OCI-LY3 (cell line): ENCODE measurements around the gene GRIP1.

Source experiments
- H2AFZ ChIP-seq: fragments of 200-600, 300-600 bp; shearing (Covaris generic); 2 replicates; pipeline ENCODE4 v1.6.0; 2014; ENCODE audit warnings: antibody characterized with exemption, low read depth, low read length
- H3K27ac ChIP-seq: fragments of 200-600, 300-600 bp; sonication (generic); 2 replicates; pipeline ENCODE4 v1.5.1; 2014; ENCODE audit warnings: mild to moderate bottlenecking, low read length, moderate library complexity, mixed read lengths
- H3K27me3 ChIP-seq: fragments of 200-600, 300-600 bp; sonication (generic); 2 replicates; pipeline ENCODE4 v1.6.1; 2014; ENCODE audit warnings: low read depth, low read length, mixed read lengths
- H3K36me3 ChIP-seq: fragments of 200-600, 300-600 bp; sonication (generic); replicated peaks from 2 replicates; pipeline ENCODE3; 2014; ENCODE audit warnings: low read depth, low read length, mixed read lengths
- H3K4me1 ChIP-seq: fragments of 300-600, 200-600 bp; sonication (generic); 2 replicates; pipeline ENCODE4 v1.6.1; 2014; ENCODE audit warnings: low read length, mixed read lengths
- H3K4me2 ChIP-seq: fragments of 200-600, 300-600 bp; sonication (generic); 2 replicates; pipeline ENCODE4 v1.6.1; 2014; ENCODE audit warnings: low read length, mixed read lengths
- H3K4me3 ChIP-seq: fragments of 300-600, 200-600 bp; sonication (generic); 2 replicates; pipeline ENCODE4 v1.5.1; 2014; ENCODE audit warnings: antibody characterized with exemption, mild to moderate bottlenecking, low read length, moderate library complexity
- H3K79me2 ChIP-seq: fragments of 300-600, 200-600 bp; shearing (Covaris generic); 2 replicates; pipeline ENCODE4 v1.6.1; 2014; ENCODE audit warnings: mild to moderate bottlenecking, low read length, mixed read lengths
- H3K9ac ChIP-seq: fragments of 300-600, 200-600 bp; shearing (Covaris generic); 2 replicates; pipeline ENCODE4 v1.6.0; 2014; ENCODE audit warnings: mild to moderate bottlenecking, low read length, moderate library complexity
- H3K9me3 ChIP-seq: fragments of 200-600, 300-600 bp; shearing (Covaris generic); 2 replicates; pipeline ENCODE4 v1.6.1; 2014; ENCODE audit warnings: low read length, mixed read lengths; ENCODE audit not compliant: insufficient read depth
- H4K20me1 ChIP-seq: fragments of 200-600, 300-600 bp; sonication (generic); 2 replicates; pipeline ENCODE4 v1.6.1; 2016; ENCODE audit warnings: low read length, mixed read lengths; ENCODE audit not compliant: insufficient read depth
- CTCF ChIP-seq: fragments of 200-600, 300-600 bp; sonication (generic); IDR thresholded peaks from 2 replicates; pipeline ENCODE4 v1.5.1; 2014; ENCODE audit warnings: antibody characterized with exemption, low read length, low read depth
- EZH2phosphoT487 ChIP-seq: fragments of 200-600 bp; shearing (Covaris generic); IDR thresholded peaks from 2 replicates; pipeline ENCODE4 v1.6.1; 2018; ENCODE audit warnings: antibody characterized with exemption, mixed run types, low read depth

GRIP1 gene

GRCh38 chr12:66447643-66448042 lies 231.2 kb downstream of the GRIP1 start:
- TF ChIP-seq EZH2phosphoT487 (no peak), CTCF (no peak)
- Histone ChIP-seq H3K27ac (no peak overlapping the region), H3K27me3 (no peaks in the 10 kb centered on the region), H2AFZ (no peak overlapping the region), H3K36me3 (no peaks in the 10 kb centered on the region), H3K4me1 (no peaks in the 10 kb centered on the region), H3K4me2 (no peak overlapping the region), H3K9me3 (no peaks in the 10 kb centered on the region), H4K20me1 (no peaks in the 10 kb centered on the region), H3K9ac (no peak overlapping the region), H3K79me2 (no peaks in the 10 kb centered on the region), H3K4me3 (no peak overlapping the region)

- Histone ChIP-seq H3K27ac (no peak overlapping the region), H3K9me3 (no peaks in the 10 kb centered on the region), H3K36me3 (no peaks in the 10 kb centered on the region), H2AFZ (no peak overlapping the region), H3K27me3 (no peaks in the 10 kb centered on the region), H3K4me3 (no peak overlapping the region), H3K79me2 (no peaks in the 10 kb centered on the region), H3K4me1 (no peaks in the 10 kb centered on the region), H3K4me2 (no peak overlapping the region), H4K20me1 (no peaks in the 10 kb centered on the region), H3K9ac (no peak overlapping the region)
- no peak for TF ChIP-seq CTCF
- TF ChIP-seq EZH2phosphoT487, result no peak
Observed at GRCh38 chr12:66446276-66446675, 232.6 kb downstream of the GRIP1 start.

GRCh38 chr12:66441905-66442559 lies 236.8 kb downstream of the GRIP1 start:
- Histone ChIP-seq H3K36me3 (no peaks in the 10 kb centered on the region), H3K27me3 (no peaks in the 10 kb centered on the region), H3K4me2 (no peak overlapping the region), H3K9me3 (no peaks in the 10 kb centered on the region), H3K4me3 (no peak overlapping the region), H2AFZ (no peak overlapping the region), H3K79me2 (no peaks in the 10 kb centered on the region), H4K20me1 (no peaks in the 10 kb centered on the region), H3K9ac (no peak overlapping the region), H3K27ac (no peak overlapping the region), H3K4me1 (no peaks in the 10 kb centered on the region)
- TF ChIP-seq EZH2phosphoT487 (no peak), CTCF (no peak)

GRCh38 chr12:66438601-66439000 lies 240.3 kb downstream of the GRIP1 start:
- H4K20me1 ChIP-seq, result no peaks in the 10 kb centered on the region
- no peaks in the 10 kb centered on the region for H3K4me1 ChIP-seq
- H3K36me3 ChIP-seq, result no peaks in the 10 kb centered on the region
- no peaks in the 10 kb centered on the region for H3K79me2 ChIP-seq
- H3K9me3 ChIP-seq, result no peaks in the 10 kb centered on the region
- no peak overlapping the region for H3K4me3 ChIP-seq
- H3K27ac ChIP-seq, result no peak overlapping the region
- H3K27me3 ChIP-seq, result no peaks in the 10 kb centered on the region
- TF ChIP-seq EZH2phosphoT487, result no peak
- TF ChIP-seq CTCF, result no peak
- no peak overlapping the region for H3K4me2 ChIP-seq
- no peak overlapping the region for H2AFZ ChIP-seq
- no peak overlapping the region for H3K9ac ChIP-seq
